Neural cell (in vitro differentiated cells): Measurements from ENCODE around the gene LARGE1.

Experiments used
- EP300 ChIP-seq: fragments of 450-650 bp; conservative IDR thresholded peaks from 2 replicates; pipeline ENCODE4 v1.6.1; 2014; ENCODE audit warnings: antibody characterized with exemption, mild to moderate bottlenecking, moderate library complexity; ENCODE audit not compliant: poor library complexity, severe bottlenecking
- POLR2AphosphoS5 ChIP-seq: IDR thresholded peaks from 2 replicates; pipeline ENCODE4 v1.6.1; 2012
- RAD21 ChIP-seq: fragments of 450-650 bp; conservative IDR thresholded peaks from 2 replicates; pipeline ENCODE4 v1.6.1; 2014; ENCODE audit warnings: antibody characterized with exemption, mild to moderate bottlenecking, moderate library complexity
- SMC3 ChIP-seq: fragments of 450-650 bp; conservative IDR thresholded peaks from 2 replicates; pipeline ENCODE4 v1.6.1; 2014; ENCODE audit warnings: antibody characterized with exemption, mild to moderate bottlenecking, moderate library complexity; ENCODE audit not compliant: poor library complexity
- TAF1 ChIP-seq: IDR thresholded peaks from 2 replicates; pipeline ENCODE4 v1.6.1; 2012; ENCODE audit warnings: low read depth
- TF ChIP-seq, protein P1 (sequence below): fragments of 450-650 bp; IDR thresholded peaks from 2 replicates; pipeline ENCODE4 v1.5.1; 2014; ENCODE audit warnings: antibody characterized with exemption, mild to moderate bottlenecking, moderate library complexity; ENCODE audit not compliant: poor library complexity, severe bottlenecking
- TF ChIP-seq, protein P2 (sequence below): IDR thresholded peaks from 2 replicates; pipeline ENCODE4 v1.6.1; 2012; ENCODE audit warnings: borderline replicate concordance

DNA sequence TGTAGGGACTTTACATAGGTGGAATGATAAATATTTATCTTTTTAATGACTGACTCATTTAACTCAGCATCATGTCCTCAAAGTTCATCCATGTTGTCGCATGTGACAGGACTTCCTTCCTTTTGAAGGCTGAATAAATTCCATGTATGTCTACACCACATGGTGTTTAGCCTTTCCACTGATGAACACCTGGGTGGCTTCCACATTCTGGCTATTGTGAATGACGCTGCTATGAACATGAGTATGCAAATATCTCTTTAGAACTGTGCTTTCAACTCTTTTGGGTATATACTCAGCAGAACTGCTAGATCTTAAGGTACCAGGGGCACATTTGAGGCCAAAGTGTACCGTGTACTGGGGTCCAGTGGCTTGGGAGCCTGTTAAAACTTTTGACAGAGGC is 24.1 kb downstream of the LARGE1 start:
- no peak for TF ChIP-seq SMC3
- no peak for TF ChIP-seq RAD21
- no peak for TF ChIP-seq POLR2AphosphoS5
- no peak for TF ChIP-seq TAF1
- TF ChIP-seq, protein P1, sequence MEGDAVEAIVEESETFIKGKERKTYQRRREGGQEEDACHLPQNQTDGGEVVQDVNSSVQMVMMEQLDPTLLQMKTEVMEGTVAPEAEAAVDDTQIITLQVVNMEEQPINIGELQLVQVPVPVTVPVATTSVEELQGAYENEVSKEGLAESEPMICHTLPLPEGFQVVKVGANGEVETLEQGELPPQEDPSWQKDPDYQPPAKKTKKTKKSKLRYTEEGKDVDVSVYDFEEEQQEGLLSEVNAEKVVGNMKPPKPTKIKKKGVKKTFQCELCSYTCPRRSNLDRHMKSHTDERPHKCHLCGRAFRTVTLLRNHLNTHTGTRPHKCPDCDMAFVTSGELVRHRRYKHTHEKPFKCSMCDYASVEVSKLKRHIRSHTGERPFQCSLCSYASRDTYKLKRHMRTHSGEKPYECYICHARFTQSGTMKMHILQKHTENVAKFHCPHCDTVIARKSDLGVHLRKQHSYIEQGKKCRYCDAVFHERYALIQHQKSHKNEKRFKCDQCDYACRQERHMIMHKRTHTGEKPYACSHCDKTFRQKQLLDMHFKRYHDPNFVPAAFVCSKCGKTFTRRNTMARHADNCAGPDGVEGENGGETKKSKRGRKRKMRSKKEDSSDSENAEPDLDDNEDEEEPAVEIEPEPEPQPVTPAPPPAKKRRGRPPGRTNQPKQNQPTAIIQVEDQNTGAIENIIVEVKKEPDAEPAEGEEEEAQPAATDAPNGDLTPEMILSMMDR: no peak
- no peak for TF ChIP-seq EP300
- TF ChIP-seq, protein P2, sequence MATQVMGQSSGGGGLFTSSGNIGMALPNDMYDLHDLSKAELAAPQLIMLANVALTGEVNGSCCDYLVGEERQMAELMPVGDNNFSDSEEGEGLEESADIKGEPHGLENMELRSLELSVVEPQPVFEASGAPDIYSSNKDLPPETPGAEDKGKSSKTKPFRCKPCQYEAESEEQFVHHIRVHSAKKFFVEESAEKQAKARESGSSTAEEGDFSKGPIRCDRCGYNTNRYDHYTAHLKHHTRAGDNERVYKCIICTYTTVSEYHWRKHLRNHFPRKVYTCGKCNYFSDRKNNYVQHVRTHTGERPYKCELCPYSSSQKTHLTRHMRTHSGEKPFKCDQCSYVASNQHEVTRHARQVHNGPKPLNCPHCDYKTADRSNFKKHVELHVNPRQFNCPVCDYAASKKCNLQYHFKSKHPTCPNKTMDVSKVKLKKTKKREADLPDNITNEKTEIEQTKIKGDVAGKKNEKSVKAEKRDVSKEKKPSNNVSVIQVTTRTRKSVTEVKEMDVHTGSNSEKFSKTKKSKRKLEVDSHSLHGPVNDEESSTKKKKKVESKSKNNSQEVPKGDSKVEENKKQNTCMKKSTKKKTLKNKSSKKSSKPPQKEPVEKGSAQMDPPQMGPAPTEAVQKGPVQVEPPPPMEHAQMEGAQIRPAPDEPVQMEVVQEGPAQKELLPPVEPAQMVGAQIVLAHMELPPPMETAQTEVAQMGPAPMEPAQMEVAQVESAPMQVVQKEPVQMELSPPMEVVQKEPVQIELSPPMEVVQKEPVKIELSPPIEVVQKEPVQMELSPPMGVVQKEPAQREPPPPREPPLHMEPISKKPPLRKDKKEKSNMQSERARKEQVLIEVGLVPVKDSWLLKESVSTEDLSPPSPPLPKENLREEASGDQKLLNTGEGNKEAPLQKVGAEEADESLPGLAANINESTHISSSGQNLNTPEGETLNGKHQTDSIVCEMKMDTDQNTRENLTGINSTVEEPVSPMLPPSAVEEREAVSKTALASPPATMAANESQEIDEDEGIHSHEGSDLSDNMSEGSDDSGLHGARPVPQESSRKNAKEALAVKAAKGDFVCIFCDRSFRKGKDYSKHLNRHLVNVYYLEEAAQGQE: no peak
